Central memory CD8-positive, alpha-beta T cell (primary cell): ENCODE results near the gene DCP1A.

ENCODE experiments used
- ATAC-seq: fragments of 150-1000 bp; cut with Tn5 transposase; replicated peaks from 2 replicates; pipeline ENCODE4 v1.10.0; 2022; ENCODE audit warnings: mild to moderate bottlenecking, moderate FRiP score, moderate number of reproducible peaks; ENCODE audit not compliant: poor library complexity, severe bottlenecking; ENCODE audit errors: extremely low read depth
- DNase-seq, 2 donors: peaks; one replicate each; pipeline ENCODE4 v3.0.0; 2021; ENCODE audit warnings: low spot score in 2 of 2
- H3K27ac Mint-ChIP-seq: one replicate; pipeline ENCODE4 v1.8.0; 2022; ENCODE audit warnings: low read depth, mild to moderate bottlenecking, moderate library complexity, mixed read lengths
- H3K27me3 Mint-ChIP-seq: one replicate; pipeline ENCODE4 v1.8.0; 2022; ENCODE audit warnings: mixed read lengths
- H3K36me3 Mint-ChIP-seq: one replicate; pipeline ENCODE4 v1.8.0; 2022; ENCODE audit warnings: mild to moderate bottlenecking, moderate library complexity, mixed read lengths; ENCODE audit not compliant: insufficient read depth
- H3K4me1 Mint-ChIP-seq: one replicate; pipeline ENCODE4 v1.8.0; 2022; ENCODE audit warnings: mixed read lengths
- H3K4me3 Mint-ChIP-seq: one replicate; pipeline ENCODE4 v1.8.0; 2022; ENCODE audit warnings: mild to moderate bottlenecking, moderate library complexity, mixed read lengths
- H3K9me3 Mint-ChIP-seq: one replicate; pipeline ENCODE4 v1.8.0; 2022; ENCODE audit warnings: mixed read lengths

The DCP1A gene

GRCh38 chr3:53236112-53236841 lies 111.1 kb downstream of the DCP1A start:
- H3K36me3 Mint-ChIP-seq, result peaks cover 12% of the 10 kb centered on the region
- no peaks in the 10 kb centered on the region for H3K27me3 Mint-ChIP-seq
- H3K4me1 Mint-ChIP-seq, result peaks cover 5% of the 10 kb centered on the region
- ATAC-seq (no peak), DNase-seq (no peak)
- H3K4me3 Mint-ChIP-seq, result no peak overlapping the region
- no peak overlapping the region for H3K27ac Mint-ChIP-seq
- no peaks in the 10 kb centered on the region for H3K9me3 Mint-ChIP-seq

- Mint-ChIP-seq H3K4me3 (no peak overlapping the region), H3K27me3 (no peaks in the 10 kb centered on the region), H3K4me1 (peaks cover 5% of the 10 kb centered on the region), H3K27ac (no peak overlapping the region), H3K36me3 (peaks cover 12% of the 10 kb centered on the region), H3K9me3 (no peaks in the 10 kb centered on the region)
- no peak for ATAC-seq
- DNase-seq, result no peak
Observed at GRCh38 chr3:53235545-53235944, 111.8 kb downstream of the DCP1A start.

GRCh38 chr3:53234841-53235232 lies 112.5 kb downstream of the DCP1A start:
- H3K4me3 Mint-ChIP-seq, result no peak overlapping the region
- no peak for DNase-seq
- no peak overlapping the region for H3K27ac Mint-ChIP-seq

GRCh38 chr3:53234130-53234840 lies 113.1 kb downstream of the DCP1A start:
- Mint-ChIP-seq H3K9me3 (no peaks in the 10 kb centered on the region), H3K36me3 (peaks cover 13% of the 10 kb centered on the region), H3K4me3 (no peak overlapping the region), H3K27ac (no peak overlapping the region), H3K4me1 (peaks cover 5% of the 10 kb centered on the region), H3K27me3 (no peaks in the 10 kb centered on the region)
- ATAC-seq (no peak), DNase-seq (no peak)

More at GRCh38 chr3:53234841-53235232, 112.5 kb downstream of the DCP1A start:
- Mint-ChIP-seq H3K9me3 (no peaks in the 10 kb centered on the region), H3K4me1 (peaks cover 5% of the 10 kb centered on the region), H3K27me3 (no peaks in the 10 kb centered on the region), H3K36me3 (peaks cover 12% of the 10 kb centered on the region)
- ATAC-seq, result no peak
